ENCODE measurements around the gene MYBPH. TPM values are rescaled to one million over a fixed set of nuclear protein-coding genes. Genes with fewer than 3 reads are reported as not detected.

MYBPH gene
- total RNA-seq, 4 donors from 2014 or later, result not detected

DNA sequence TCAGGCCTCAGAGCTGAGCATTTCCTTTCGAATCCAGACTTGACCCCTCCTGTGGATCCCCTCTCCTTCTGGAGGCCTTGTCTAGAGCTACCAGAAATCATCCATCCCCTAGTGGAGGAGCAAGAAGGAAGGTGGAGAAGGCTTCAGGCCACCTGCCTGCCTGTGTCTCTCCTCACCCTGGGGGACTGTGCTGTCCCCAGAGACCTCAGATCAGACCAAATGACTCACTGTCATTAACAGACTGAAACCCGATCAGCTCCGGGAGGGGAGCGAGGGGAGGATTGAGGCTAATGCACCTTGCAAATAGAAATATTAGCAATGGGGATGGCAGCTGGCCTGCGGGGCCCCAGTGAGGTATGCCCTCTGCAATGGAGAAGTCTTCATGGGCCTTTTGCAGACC lies 2.1 kb downstream of the MYBPH start:
- Histone ChIP-seq H3K9me3 (no peaks in the 10 kb centered on the region), H3K27ac (replicated peaks in 1 of 4) (no peak overlapping the region), H3K4me1 (peaks cover 0 to 7% (median 0%) of the 10 kb centered on the region in 4 donors), H3K36me3 (no peaks in the 10 kb centered on the region), H3K27me3 (peaks cover 0 to 12% (median 0%) of the 10 kb centered on the region in 4 donors), H3K4me3 (no peak overlapping the region)
- WGBS, result 100% methylated on average over 2 of the region's 5 CpGs
- intact Hi-C loops (cut with DNase I), result loop anchor here (5.0 kb wide), 1 partner anchor 56 kb away; no protein-coding TSS in a partner anchor
- no peak for DNase-seq (ENCODE audit: extremely low spot score)
- TF ChIP-seq CTCF (IDR thresholded peaks at IDR 0.05) (no peak), POLR2A (IDR thresholded peaks at IDR 0.05; ENCODE audit: low read depth) (no peak), POLR2AphosphoS5 (IDR thresholded peaks at IDR 0.05) (no peak), EP300 (IDR thresholded peaks at IDR 0.05) (no peak)

DNA sequence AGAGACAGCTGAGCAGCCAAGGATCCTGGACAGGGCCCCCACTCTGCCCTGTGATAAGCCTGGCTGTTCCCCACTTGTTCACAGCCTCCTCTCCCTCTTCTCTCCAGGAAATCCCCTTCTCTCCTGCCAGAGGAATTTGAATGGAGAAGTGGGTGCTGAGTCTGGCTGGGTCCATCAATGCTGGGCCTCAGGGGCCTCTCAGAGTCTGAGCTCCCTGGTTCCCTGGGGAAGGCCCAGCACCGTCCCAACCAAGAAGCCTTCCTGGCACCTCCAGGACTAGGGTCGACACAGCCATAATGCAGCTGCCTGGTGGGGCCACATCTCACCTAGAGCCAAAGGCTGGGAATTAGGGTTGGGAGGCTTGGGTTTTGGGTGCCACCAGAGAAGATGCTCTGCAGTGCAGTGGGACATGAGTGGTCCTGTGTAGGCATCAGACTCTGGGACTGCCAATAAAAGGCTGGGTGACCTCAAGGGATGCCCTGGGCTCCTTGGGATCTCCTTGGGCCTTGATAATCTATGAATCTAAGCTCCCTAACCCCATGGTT lies 2.5 kb downstream of the MYBPH start:
- Histone ChIP-seq H3K27ac (replicated peaks in 1 of 4) (no peak overlapping the region), H3K4me3 (no peak overlapping the region), H3K36me3 (no peaks in the 10 kb centered on the region), H3K4me1 (peaks cover 0 to 7% (median 0%) of the 10 kb centered on the region in 4 donors), H3K9me3 (no peaks in the 10 kb centered on the region), H3K27me3 (peaks cover 0 to 12% (median 0%) of the 10 kb centered on the region in 4 donors)
- 83% methylated on average over 1 of the region's 2 CpGs for WGBS
- intact Hi-C loops (cut with DNase I), result loop anchor here (5.0 kb wide), 1 partner anchor 56 kb away; no protein-coding TSS in a partner anchor
- TF ChIP-seq CTCF (IDR thresholded peaks at IDR 0.05), result no peak
- TF ChIP-seq POLR2A (IDR thresholded peaks at IDR 0.05; ENCODE audit: low read depth), result no peak
- TF ChIP-seq POLR2AphosphoS5 (IDR thresholded peaks at IDR 0.05), result no peak
- no peak for TF ChIP-seq EP300 (IDR thresholded peaks at IDR 0.05)
- no peak for DNase-seq (ENCODE audit: extremely low spot score)

DNA sequence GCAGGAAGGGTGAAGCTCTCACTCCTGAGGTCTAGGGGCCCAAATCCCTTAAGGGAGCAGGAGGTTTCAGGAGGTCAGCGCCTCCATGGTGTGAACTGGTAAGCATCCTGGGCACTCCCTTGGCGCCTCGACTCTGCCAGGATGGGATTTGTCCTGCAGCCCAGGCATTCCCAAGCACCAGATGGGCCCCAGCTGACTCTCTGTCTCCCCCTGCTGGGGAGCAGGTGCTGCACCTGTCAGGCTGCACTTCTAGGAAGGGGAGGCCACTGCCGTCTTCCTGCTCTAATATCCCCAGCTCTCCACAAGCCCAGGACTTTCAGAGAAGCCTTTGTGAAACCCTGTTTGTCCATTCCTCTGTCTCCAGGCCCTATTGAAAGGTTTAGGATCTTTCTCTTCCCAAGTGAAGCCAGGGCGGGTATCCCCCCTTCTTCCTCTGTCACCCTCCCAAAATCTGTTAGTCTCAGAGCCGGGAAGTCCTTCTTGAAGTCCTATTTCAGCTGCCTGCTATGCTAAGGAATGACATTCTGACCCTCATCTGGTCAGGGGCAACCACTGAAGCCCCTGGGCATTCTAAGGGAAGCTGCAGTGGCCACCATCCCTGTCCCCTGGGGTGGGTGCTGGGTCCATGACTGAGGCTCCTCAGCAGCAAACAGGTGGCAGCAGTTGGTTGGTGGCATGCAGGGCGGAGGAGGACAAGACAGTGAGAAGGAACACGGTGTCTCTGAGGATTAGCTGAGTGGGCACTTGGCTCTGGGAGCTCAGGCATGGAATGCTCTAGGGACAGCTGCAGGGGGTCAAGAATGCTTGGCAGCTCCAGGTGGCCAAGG lies 3.2 kb downstream of the MYBPH start:
- Histone ChIP-seq H3K4me1 (peaks cover 0 to 7% (median 0%) of the 10 kb centered on the region in 4 donors), H3K36me3 (no peaks in the 10 kb centered on the region), H3K9me3 (no peaks in the 10 kb centered on the region), H3K4me3 (no peak overlapping the region), H3K27ac (replicated peaks in 1 of 4) (no peak overlapping the region), H3K27me3 (peaks cover 0 to 12% (median 0%) of the 10 kb centered on the region in 4 donors)
- TF ChIP-seq POLR2AphosphoS5 (IDR thresholded peaks at IDR 0.05), result no peak
- peak; percentile 77 to 84 (median 78) for TF ChIP-seq CTCF (IDR thresholded peaks at IDR 0.05)
- no peak for DNase-seq (ENCODE audit: extremely low spot score)
- 56% methylated on average over 8 of the region's 8 CpGs for WGBS
- intact Hi-C loops (cut with DNase I), result loop anchor here (1.0 to 5.0 kb wide), 2 partner anchors 55 to 133 kb away; no protein-coding TSS in a partner anchor

DNA sequence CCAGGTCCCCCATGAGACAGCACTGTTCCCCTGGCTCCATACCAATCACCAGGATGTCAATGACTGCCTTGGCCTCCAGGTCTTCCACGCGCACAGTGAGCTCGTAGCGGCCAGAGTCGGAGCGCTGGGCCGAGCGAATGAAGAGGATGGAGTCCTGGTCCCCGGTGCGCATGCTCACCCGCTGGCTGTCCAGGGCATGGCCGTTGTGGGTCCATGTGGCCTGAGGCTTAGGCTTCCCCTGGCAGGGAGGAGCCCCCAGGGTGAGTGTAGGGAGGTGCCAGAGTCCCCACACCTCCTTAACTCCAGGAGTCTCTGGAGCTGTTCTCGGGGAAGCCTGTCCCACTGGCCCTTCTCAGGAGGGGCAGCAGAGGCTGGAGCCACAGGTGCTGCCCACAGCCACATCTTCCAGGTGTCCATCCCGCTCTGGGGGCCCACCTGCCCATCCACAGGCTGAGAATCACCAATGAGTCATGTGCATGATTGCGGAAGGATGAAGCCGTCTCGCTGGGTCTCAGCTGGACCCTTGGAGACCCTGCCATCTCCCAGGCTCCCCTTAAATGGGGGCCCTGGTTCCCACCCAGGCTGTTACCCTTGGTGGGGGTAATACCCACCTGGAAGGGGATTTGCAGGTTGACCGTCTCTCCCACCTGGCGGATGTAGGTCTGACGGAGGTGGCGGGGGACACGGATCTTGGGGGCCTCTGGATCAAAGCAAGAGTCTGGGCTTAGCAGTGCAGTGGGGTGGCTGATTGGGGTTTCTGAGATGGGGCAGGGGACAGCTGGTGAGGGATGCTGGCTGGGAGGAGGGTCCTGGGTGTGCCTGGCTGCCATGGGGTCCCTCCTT lies 4.1 kb downstream of the MYBPH start:
- Histone ChIP-seq H3K27me3 (peaks cover 0 to 12% (median 0%) of the 10 kb centered on the region in 4 donors), H3K36me3 (no peaks in the 10 kb centered on the region), H3K4me3 (no peak overlapping the region), H3K27ac (replicated peaks in 1 of 4) (no peak overlapping the region), H3K4me1 (peaks cover 0 to 7% (median 0%) of the 10 kb centered on the region in 4 donors), H3K9me3 (no peaks in the 10 kb centered on the region)
- TF ChIP-seq POLR2AphosphoS5 (IDR thresholded peaks at IDR 0.05), result no peak
- TF ChIP-seq POLR2A (IDR thresholded peaks at IDR 0.05; ENCODE audit: low read depth), result no peak
- no peak for TF ChIP-seq CTCF (IDR thresholded peaks at IDR 0.05)
- no peak for TF ChIP-seq EP300 (IDR thresholded peaks at IDR 0.05)
- WGBS, result 89% methylated on average over 17 of the region's 22 CpGs
- intact Hi-C loops (cut with DNase I), result loop anchor here (1.0 to 5.0 kb wide), 2 partner anchors 54 to 132 kb away; no protein-coding TSS in a partner anchor
- DNase-seq (ENCODE audit: extremely low spot score), result no peak
